Hepatocyte (in vitro differentiated cells): ENCODE results near the gene HNRNPH3. TPM values are rescaled to one million over a fixed set of nuclear protein-coding genes. Genes with fewer than 3 reads are reported as not detected.

Source experiments
- DNase-seq: peaks from one replicate; pipeline ENCODE4 v3.0.0-alpha.2; 2016; ENCODE audit warnings: low spot score
- H2AFZ ChIP-seq: fragments of 200-600 bp; sonication (generic); 2 replicates; pipeline ENCODE4 v1.6.0; 2016; ENCODE audit warnings: antibody characterized with exemption, mild to moderate bottlenecking
- H3K27ac ChIP-seq: fragments of 200-600 bp; sonication (generic); 2 replicates; pipeline ENCODE4 v1.5.1; 2016; ENCODE audit warnings: mild to moderate bottlenecking
- H3K27me3 ChIP-seq: fragments of 200-600 bp; sonication (generic); 2 replicates; pipeline ENCODE4 v1.6.1; 2016
- H3K36me3 ChIP-seq: fragments of 200-600 bp; sonication (generic); replicated peaks from 2 replicates; pipeline ENCODE4 v1.5.1; 2016; ENCODE audit warnings: low read depth; ENCODE audit not compliant: insufficient read depth
- H3K4me1 ChIP-seq: fragments of 200-600 bp; sonication (generic); 2 replicates; pipeline ENCODE4 v1.5.1; 2016; ENCODE audit warnings: mild to moderate bottlenecking, moderate library complexity; ENCODE audit not compliant: insufficient read depth
- H3K4me2 ChIP-seq: fragments of 200-600 bp; sonication (generic); 2 replicates; pipeline ENCODE4 v1.6.0; 2016
- H3K4me3 ChIP-seq: fragments of 200-600 bp; sonication (generic); 2 replicates; pipeline ENCODE4 v1.5.1; 2016; ENCODE audit warnings: mild to moderate bottlenecking
- H3K79me2 ChIP-seq: fragments of 200-600 bp; sonication (generic); 2 replicates; pipeline ENCODE4 v1.6.0; 2017; ENCODE audit warnings: mild to moderate bottlenecking
- H3K9me2 ChIP-seq: fragments of 200-600 bp; sonication (generic); replicated peaks from 2 replicates; pipeline ENCODE4 v1.6.0; 2017; ENCODE audit warnings: mild to moderate bottlenecking; ENCODE audit not compliant: insufficient read depth
- H3K9me3 ChIP-seq: fragments of 200-600 bp; sonication (generic); 2 replicates; pipeline ENCODE4 v1.5.1; 2016; ENCODE audit warnings: low read depth, mild to moderate bottlenecking
- H4K20me1 ChIP-seq: fragments of 200-600 bp; sonication (generic); 2 replicates; pipeline ENCODE4 v1.6.0; 2016; ENCODE audit warnings: mild to moderate bottlenecking; ENCODE audit not compliant: insufficient read depth, poor library complexity, severe bottlenecking
- EZH2 ChIP-seq: fragments of 200-600 bp; sonication (generic); IDR thresholded peaks from 2 replicates; pipeline ENCODE4 v1.6.1; 2016; ENCODE audit warnings: antibody characterized with exemption, mild to moderate bottlenecking, borderline replicate concordance
- EZH2phosphoT487 ChIP-seq: fragments of 200-600 bp; sonication (generic); IDR thresholded peaks from one replicate; pipeline ENCODE4 v1.6.1; 2018; ENCODE audit warnings: antibody characterized with exemption, mild to moderate bottlenecking, low read depth, moderate library complexity; ENCODE audit not compliant: unreplicated experiment, severe bottlenecking
- WGBS: methylation state at CpG from one replicate; pipeline ENCODE4 v1.1.6; 2016; ENCODE audit warnings: low lambda C conversion rate; ENCODE audit errors: missing lambda C conversion rate; 5-methylcytosine and 5-hydroxymethylcytosine counted together
- polyA plus RNA-seq: library from polyadenylated mRNA; unstranded; fragments of >200 nt; fragmentation: Nextera tagmentation; extraction: Ambion mirVana; gene quantifications from 2 replicates; pipeline ENCODE4 v1.2.1, GENCODE V29; 2016
- total RNA-seq: library from RNA; depleted of rRNA; stranded (reverse); fragments of >200 nt; gene quantifications from 2 replicates; pipeline ENCODE4 v1.2.3, GENCODE V29; 2014
- TF ChIP-seq, protein P1 (sequence below): fragments of 200-600 bp; sonication (generic); IDR thresholded peaks from 2 replicates; pipeline ENCODE4 v1.5.1; 2016; ENCODE audit warnings: antibody characterized with exemption, mild to moderate bottlenecking; ENCODE audit not compliant: poor library complexity

Gene HNRNPH3
- total and polyA plus RNA-seq, 2 experiments from 2014 or later = 26.8 to 135 TPM

DNA sequence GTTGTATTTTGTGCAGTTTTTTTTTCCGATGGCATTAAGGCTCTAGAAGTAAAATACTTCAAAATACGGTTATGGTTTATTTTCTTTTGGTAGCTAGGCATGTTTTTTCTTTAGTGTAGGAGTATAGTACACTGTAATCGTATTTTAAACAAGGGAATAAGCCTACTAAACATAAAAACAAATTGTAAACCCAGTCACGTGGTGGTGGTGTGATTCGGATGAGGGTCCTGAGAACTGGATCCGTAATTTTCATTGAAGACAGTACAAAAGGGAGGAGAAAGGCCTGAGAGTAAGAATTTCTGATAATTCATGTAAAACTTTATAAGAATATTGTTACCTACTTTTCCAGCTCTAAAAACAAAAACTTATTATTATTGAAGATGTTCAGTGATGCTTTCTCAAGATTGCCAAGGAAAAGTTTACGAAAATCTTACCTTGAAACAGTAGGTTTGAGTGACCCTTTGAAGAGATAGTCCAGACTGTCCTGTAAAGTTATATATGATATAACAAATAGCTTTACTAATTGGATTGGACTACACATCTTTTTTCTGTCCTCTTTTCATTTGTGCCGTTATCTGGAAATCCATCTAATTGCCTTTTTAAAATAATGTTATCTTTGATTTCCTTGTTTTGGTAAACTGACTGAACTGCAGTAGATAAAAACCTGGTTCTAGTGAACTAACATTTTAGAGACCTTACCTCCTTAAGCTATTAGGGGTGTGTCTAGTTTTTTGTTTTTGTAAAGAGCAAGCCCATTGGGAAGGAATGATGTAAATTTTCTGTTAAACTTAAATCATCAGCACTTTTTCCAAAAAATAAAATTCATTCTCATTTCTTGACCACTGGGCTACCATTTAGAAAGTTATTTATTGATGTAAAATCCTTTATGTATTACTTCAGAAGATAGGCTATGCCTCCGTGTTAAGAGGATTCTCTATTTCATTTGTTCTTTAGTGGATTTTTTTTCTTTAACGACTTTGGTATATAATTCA, 1.9 kb downstream of the HNRNPH3 start:
- H4K20me1 ChIP-seq = peaks cover 59% of the 10 kb centered on the region
- H2AFZ ChIP-seq = no peak overlapping the region
- under 1% methylated on average over 10 of the region's 10 CpGs for WGBS
- no peaks in the 10 kb centered on the region for H3K27me3 ChIP-seq
- no peaks in the 10 kb centered on the region for H3K9me3 ChIP-seq
- peak overlapping the region; percentile 100 for H3K27ac ChIP-seq
- TF ChIP-seq, protein P1, sequence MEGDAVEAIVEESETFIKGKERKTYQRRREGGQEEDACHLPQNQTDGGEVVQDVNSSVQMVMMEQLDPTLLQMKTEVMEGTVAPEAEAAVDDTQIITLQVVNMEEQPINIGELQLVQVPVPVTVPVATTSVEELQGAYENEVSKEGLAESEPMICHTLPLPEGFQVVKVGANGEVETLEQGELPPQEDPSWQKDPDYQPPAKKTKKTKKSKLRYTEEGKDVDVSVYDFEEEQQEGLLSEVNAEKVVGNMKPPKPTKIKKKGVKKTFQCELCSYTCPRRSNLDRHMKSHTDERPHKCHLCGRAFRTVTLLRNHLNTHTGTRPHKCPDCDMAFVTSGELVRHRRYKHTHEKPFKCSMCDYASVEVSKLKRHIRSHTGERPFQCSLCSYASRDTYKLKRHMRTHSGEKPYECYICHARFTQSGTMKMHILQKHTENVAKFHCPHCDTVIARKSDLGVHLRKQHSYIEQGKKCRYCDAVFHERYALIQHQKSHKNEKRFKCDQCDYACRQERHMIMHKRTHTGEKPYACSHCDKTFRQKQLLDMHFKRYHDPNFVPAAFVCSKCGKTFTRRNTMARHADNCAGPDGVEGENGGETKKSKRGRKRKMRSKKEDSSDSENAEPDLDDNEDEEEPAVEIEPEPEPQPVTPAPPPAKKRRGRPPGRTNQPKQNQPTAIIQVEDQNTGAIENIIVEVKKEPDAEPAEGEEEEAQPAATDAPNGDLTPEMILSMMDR = no peak
- TF ChIP-seq EZH2phosphoT487 (no peak), EZH2 (no peak)
- DNase-seq = no peak
- H3K4me3 ChIP-seq = peak overlapping the region; percentile 84
- H3K36me3 ChIP-seq = no peaks in the 10 kb centered on the region
- H3K79me2 ChIP-seq = peaks cover 70% of the 10 kb centered on the region
- peaks cover 36% of the 10 kb centered on the region for H3K4me1 ChIP-seq
- peak overlapping the region; percentile 84 for H3K4me2 ChIP-seq
- H3K9me2 ChIP-seq = no peaks in the 10 kb centered on the region

DNA sequence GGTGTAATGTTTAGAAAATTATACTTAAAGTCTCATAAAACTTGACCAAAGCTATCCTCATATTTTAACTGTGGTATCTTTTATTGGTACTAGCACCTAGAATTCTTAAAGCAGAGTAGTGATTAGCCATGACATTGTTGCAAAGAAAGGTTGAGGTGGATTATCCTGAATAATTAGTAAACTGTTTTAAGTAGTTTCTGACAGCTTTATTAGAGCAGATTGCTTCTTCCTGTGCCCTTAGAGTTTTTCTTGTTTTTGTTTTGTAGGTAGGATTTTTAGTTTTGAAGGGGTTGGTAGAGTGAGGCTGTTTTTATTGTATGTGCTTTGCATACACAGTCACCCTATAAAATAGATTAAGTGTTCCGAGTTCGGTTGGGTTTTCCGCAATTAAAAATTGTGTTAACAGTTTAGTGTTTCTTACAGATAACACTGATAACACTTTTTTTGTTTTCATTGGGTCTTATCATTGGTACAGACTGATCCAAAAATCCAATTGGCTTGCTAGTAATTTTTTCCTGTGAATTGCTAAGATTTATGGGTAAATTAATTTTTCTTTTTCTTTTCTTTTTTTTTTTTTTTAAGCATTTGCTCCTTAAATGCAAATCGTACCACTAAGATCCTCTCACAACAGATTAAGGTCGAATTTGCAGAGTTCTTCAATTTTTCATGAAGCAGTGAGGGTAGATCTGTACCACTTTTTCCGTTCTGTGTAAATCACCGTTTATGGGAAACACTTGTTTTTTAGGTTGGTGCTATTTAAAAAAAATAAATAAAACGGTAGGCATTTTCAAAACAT, 3.0 kb downstream of the HNRNPH3 start:
- Histone ChIP-seq H3K9me2 (no peaks in the 10 kb centered on the region), H3K27ac (no peak overlapping the region), H4K20me1 (peaks cover 70% of the 10 kb centered on the region), H3K4me3 (peak overlapping the region; percentile 84), H3K4me1 (peaks cover 33% of the 10 kb centered on the region), H3K79me2 (peaks cover 82% of the 10 kb centered on the region), H3K36me3 (no peaks in the 10 kb centered on the region), H3K27me3 (no peaks in the 10 kb centered on the region), H3K9me3 (no peaks in the 10 kb centered on the region), H2AFZ (no peak overlapping the region), H3K4me2 (peak overlapping the region; percentile 84)
- TF ChIP-seq EZH2 = no peak
- TF ChIP-seq EZH2phosphoT487 = no peak
- TF ChIP-seq, protein P1 = no peak
- 8% methylated on average over 8 of the region's 8 CpGs for WGBS
- DNase-seq = no peak

DNA sequence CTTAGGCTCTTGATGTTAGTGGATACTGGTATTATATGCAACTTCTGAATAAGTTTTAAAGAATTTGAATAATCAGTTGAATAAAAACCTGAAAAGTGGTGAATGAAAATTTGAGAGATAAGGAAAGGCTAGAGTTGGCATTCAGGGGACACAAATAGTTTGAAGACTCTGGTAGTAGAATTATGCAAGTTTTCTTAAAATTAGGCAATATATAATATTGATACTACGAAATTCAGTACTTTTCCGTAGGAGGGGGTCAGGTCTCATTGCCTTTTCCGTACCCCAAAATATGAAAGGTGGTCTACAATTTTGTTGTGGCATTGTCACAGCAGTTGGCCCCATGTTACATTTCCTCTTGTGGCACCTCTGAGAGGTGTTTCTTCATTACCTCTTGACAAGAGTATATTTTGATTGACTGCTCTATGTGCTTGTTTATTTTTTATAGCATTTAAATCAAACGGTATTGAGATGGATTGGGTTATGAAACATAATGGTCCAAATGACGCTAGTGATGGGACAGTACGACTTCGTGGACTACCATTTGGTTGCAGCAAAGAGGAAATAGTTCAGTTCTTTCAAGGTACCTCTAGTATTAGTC, 5.0 kb downstream of the HNRNPH3 start:
- peak overlapping the region; percentile 84 for H3K4me2 ChIP-seq
- H3K27me3 ChIP-seq = no peaks in the 10 kb centered on the region
- DNase-seq = no peak
- H3K4me3 ChIP-seq = peak overlapping the region; percentile 8
- H3K9me2 ChIP-seq = no peaks in the 10 kb centered on the region
- H3K9me3 ChIP-seq = no peaks in the 10 kb centered on the region
- H4K20me1 ChIP-seq = peaks cover 89% of the 10 kb centered on the region
- H3K27ac ChIP-seq = no peak overlapping the region
- H3K79me2 ChIP-seq = peaks cover 98% of the 10 kb centered on the region
- H3K36me3 ChIP-seq = no peaks in the 10 kb centered on the region
- 88% methylated on average over 7 of the region's 7 CpGs for WGBS
- peaks cover 28% of the 10 kb centered on the region for H3K4me1 ChIP-seq
- TF ChIP-seq EZH2 = no peak
- TF ChIP-seq, protein P1 = no peak
- TF ChIP-seq EZH2phosphoT487 = no peak
- H2AFZ ChIP-seq = no peak overlapping the region
